ENCODE measurements around the gene AKNA. TPM values are rescaled to one million over a fixed set of nuclear protein-coding genes. Genes with fewer than 3 reads are reported as not detected.

AKNA gene
- total RNA-seq, 1 donor from 2014 or later, result 2.6 TPM

GRCh38 chr9:114388357-114388682 is 538 bp upstream of the AKNA start:
- FAIRE-seq, result no peak
- no peak overlapping the region for H3K4me3 ChIP-seq (ENCODE audit: low read depth, low read length)

GRCh38 chr9:114386886-114387679 is 699 bp downstream of the AKNA start:
- Histone ChIP-seq H3K36me3 (ENCODE audit: control insufficient read depth, insufficient read depth, low read length) (peaks cover 1% of the 10 kb centered on the region), H3K27me3 (ENCODE audit: control insufficient read depth, insufficient read depth, low read length) (no peaks in the 10 kb centered on the region), H3K4me3 (ENCODE audit: low read depth, low read length) (peak overlapping the region; percentile 9)
- FAIRE-seq (no peak), DNase-seq (ENCODE audit: low read depth) (no peak)
- TF ChIP-seq CTCF (IDR thresholded peaks at IDR 0.05; ENCODE audit: insufficient read depth, low read length, severe bottlenecking), result no peak

More at GRCh38 chr9:114388357-114388682, 538 bp upstream of the AKNA start:
- TF ChIP-seq CTCF (IDR thresholded peaks at IDR 0.05; ENCODE audit: insufficient read depth, low read length, severe bottlenecking), result no peak
- DNase-seq (ENCODE audit: low read depth), result no peak
- H3K27me3 ChIP-seq (ENCODE audit: control insufficient read depth, insufficient read depth, low read length), result no peaks in the 10 kb centered on the region
- peaks cover 1% of the 10 kb centered on the region for H3K36me3 ChIP-seq (ENCODE audit: control insufficient read depth, insufficient read depth, low read length)

DNA sequence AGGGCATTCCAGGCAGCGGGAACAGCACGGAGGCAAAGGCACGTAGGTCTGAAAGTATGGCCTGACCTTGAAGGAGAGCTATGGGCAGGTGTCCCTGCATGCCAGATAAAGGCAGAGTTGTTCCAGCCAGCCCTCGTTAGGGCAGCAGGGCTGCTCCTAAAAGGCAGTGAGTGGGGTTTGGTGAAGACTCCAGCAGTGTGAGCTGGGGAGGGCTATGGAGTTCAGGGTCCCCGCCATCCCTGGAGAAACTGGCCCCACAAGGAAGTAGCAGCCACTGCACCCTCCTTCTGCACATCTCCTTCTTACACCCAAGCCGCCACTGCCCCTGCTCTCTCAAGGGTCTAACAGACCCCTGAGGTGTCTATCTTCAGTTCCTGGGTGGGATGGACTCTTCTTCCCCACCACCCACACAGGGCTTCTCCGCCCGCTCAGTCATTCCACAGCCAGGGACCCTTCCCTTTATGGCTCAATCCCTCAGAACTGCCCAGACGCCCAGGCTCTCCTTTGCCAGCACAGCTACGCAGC is 1.4 kb downstream of the AKNA start:
- peaks cover 1% of the 10 kb centered on the region for H3K36me3 ChIP-seq (ENCODE audit: control insufficient read depth, insufficient read depth, low read length)
- FAIRE-seq, result no peak
- no peak for TF ChIP-seq CTCF (IDR thresholded peaks at IDR 0.05; ENCODE audit: insufficient read depth, low read length, severe bottlenecking)
- H3K27me3 ChIP-seq (ENCODE audit: control insufficient read depth, insufficient read depth, low read length), result no peaks in the 10 kb centered on the region
- H3K4me3 ChIP-seq (ENCODE audit: low read depth, low read length), result no peak overlapping the region
- DNase-seq (ENCODE audit: low read depth), result no peak

DNA sequence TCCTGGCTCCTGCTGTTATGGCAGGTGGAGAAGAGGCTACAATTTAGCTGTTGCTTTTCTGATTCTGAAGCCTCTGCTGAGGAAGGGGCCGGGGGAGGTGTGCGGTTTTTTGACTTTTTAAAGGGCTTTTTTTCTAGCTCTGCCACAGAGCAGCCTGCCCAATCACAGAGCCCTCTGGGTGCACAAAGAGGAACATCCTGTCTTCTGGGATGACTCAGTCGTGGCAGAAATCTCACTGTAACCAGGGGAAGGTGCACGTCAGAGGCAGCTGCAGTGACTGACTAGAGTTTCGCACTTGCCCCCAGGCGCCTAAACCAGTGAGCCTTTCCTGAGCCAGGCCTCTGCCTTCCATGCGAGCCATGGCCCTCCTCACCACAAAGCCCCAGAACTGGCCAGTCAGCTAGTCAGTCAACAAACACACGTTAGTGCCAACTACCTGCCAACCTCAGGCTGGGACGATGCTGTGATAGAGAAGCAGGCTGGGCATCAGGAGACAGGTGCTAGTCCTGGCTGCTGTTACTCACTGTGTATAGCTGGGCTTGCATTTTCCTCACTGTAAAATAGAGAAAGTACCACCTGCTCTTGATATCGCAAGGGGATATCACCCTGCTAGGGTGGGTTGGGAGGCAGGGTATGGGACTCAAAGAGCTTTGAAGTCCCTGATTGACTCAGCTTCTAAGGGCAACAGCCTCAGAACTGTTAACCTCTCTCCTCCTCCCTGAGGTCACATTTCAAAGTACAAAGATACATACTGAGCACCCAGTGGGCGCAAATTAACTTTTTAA is 2.2 kb downstream of the AKNA start:
- H3K4me3 ChIP-seq (ENCODE audit: low read depth, low read length), result no peak overlapping the region
- TF ChIP-seq CTCF (IDR thresholded peaks at IDR 0.05; ENCODE audit: insufficient read depth, low read length, severe bottlenecking), result no peak
- no peaks in the 10 kb centered on the region for H3K27me3 ChIP-seq (ENCODE audit: control insufficient read depth, insufficient read depth, low read length)
- peaks cover 2% of the 10 kb centered on the region for H3K36me3 ChIP-seq (ENCODE audit: control insufficient read depth, insufficient read depth, low read length)
- FAIRE-seq (peak; percentile 93), DNase-seq (ENCODE audit: low read depth) (peak; percentile 96)

DNA sequence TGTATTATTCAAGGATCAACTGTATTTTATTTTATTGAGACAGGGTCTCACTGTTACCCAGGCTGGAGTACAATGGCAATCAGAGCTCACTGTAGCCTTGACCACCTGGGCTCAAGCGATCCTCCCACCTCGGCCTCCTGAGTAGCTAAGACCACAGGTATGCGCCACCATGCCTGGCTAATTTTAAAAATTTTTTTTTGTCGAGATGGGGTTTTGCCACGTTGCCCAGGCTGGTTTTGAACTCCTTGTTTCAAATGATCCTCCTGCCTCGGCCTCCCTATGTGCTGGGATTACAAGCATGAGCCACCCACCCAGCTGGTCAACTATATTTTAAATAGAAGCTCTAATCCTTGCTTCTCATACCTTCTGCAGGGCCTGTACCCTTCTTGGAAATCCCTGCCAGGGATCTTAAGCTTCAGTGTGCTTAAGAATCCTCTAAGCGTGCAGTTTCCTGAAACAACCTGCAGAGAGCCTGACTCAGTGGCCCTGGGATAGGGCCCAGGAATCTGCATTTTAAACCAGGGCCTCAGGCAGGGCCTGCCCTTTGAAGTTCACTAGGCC is 2.9 kb downstream of the AKNA start:
- FAIRE-seq, result no peak
- H3K4me3 ChIP-seq (ENCODE audit: low read depth, low read length), result no peak overlapping the region
- no peak for DNase-seq (ENCODE audit: low read depth)
- no peaks in the 10 kb centered on the region for H3K27me3 ChIP-seq (ENCODE audit: control insufficient read depth, insufficient read depth, low read length)
- peaks cover 2% of the 10 kb centered on the region for H3K36me3 ChIP-seq (ENCODE audit: control insufficient read depth, insufficient read depth, low read length)
- no peak for TF ChIP-seq CTCF (IDR thresholded peaks at IDR 0.05; ENCODE audit: insufficient read depth, low read length, severe bottlenecking)
